ENCODE measurements around the gene ITSN1. TPM values are rescaled to one million over a fixed set of nuclear protein-coding genes. Genes with fewer than 3 reads are reported as not detected.

The ITSN1 gene
- total and polyA plus RNA-seq, 2 experiments from 2014 or later, result 35.5 to 57.1 TPM

DNA sequence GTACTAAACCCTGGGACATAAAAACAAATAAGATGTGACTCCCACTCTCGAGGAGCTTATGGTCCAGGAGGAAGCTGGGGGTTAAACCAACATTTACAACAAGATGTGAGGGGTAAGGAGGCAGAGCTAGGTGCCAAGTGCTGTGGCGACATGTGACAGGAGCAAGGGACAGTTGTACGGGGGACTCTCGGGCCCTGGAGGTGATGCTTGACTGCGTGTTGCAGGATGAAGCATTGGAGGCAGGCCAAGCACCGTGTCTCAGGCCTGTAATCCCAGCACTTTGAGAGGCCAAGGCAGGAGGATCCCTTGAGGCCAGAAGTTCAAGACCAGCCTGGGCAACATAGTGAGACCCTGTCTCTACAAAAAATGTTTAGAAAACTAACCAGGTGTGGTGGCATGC is 236.5 kb downstream of the ITSN1 start:
- no peak for DNase-seq
- H3K9me3 ChIP-seq (ENCODE audit: low read depth), result no peaks in the 10 kb centered on the region
- H4K20me1 ChIP-seq (ENCODE audit: insufficient read depth), result no peaks in the 10 kb centered on the region
- H3K27me3 ChIP-seq (replicated peaks; ENCODE audit: insufficient read depth), result no peaks in the 10 kb centered on the region; the same call in 1 of the 2 replicates
- H3K9me2 ChIP-seq (ENCODE audit: insufficient read depth), result no peaks in the 10 kb centered on the region
- no peaks in the 10 kb centered on the region for H3K36me3 ChIP-seq (ENCODE audit: low read depth)
- no peak overlapping the region for H2AFZ ChIP-seq
- H3K4me3 ChIP-seq, result no peak overlapping the region
- no peak overlapping the region for H3K9ac ChIP-seq
- WGBS, 2 experiments (ENCODE audit: low coverage in 1 of 2, low lambda C conversion rate in 2 of 2, missing lambda C conversion rate in 2 of 2), result 69 to 74% methylated on average over 6 of the region's 6 CpGs
- no peaks in the 10 kb centered on the region for H3F3A ChIP-seq (ENCODE audit: insufficient read depth)
- no peaks in the 10 kb centered on the region for H3K79me2 ChIP-seq (ENCODE audit: insufficient read depth)
- in situ Hi-C loops (cut with MboI), result no loop called here
- H3K27ac ChIP-seq, result no peak overlapping the region
- no peaks in the 10 kb centered on the region for H3K4me1 ChIP-seq (ENCODE audit: insufficient read depth)
- no peak overlapping the region for H3K4me2 ChIP-seq (ENCODE audit: unreplicated experiment)
- TF ChIP-seq EZH2 (IDR thresholded peaks at IDR 0.05; ENCODE audit: insufficient read depth, poor library complexity, severe bottlenecking) (no peak), EZH2phosphoT487 (IDR thresholded peaks at IDR 0.05; ENCODE audit: insufficient read depth, low read depth) (no peak)

DNA sequence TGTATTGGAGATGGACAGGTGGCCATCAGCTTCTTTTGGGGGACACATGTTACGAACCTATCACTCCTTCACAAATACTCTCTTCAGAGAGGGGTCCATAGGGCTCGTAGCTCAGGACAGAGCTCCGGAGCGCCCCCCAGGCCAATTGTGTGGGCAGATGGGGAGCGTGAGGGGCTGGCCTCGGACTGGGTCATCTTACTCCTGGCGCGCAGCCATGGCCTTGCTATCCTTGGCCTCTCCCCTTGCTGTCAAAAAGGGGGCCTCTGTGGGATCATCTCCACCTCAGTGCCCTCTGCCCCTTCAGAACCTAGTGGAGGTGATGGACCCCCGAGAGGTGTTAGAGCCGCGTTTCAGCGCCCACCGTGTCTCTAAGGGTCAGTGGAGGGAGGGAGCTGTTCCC is 238.3 kb downstream of the ITSN1 start:
- no peaks in the 10 kb centered on the region for H3F3A ChIP-seq (ENCODE audit: insufficient read depth)
- no peak overlapping the region for H2AFZ ChIP-seq
- no peak overlapping the region for H3K4me2 ChIP-seq (ENCODE audit: unreplicated experiment)
- no peak overlapping the region for H3K4me3 ChIP-seq
- no peaks in the 10 kb centered on the region for H4K20me1 ChIP-seq (ENCODE audit: insufficient read depth)
- H3K9me2 ChIP-seq (ENCODE audit: insufficient read depth), result no peaks in the 10 kb centered on the region
- in situ Hi-C loops (cut with MboI), result loop anchor here (10.0 kb wide), 1 partner anchor 236 kb away; the partner anchor contains the start of genes CRYZL1 and ITSN1
- no peak for DNase-seq
- H3K9me3 ChIP-seq (ENCODE audit: low read depth), result no peaks in the 10 kb centered on the region
- WGBS, 2 experiments (ENCODE audit: low coverage in 1 of 2, low lambda C conversion rate in 2 of 2, missing lambda C conversion rate in 2 of 2), result 86 to 89% methylated on average over 13 of the region's 13 CpGs
- H3K9ac ChIP-seq, result no peak overlapping the region
- H3K27ac ChIP-seq, result no peak overlapping the region
- H3K4me1 ChIP-seq (ENCODE audit: insufficient read depth), result no peaks in the 10 kb centered on the region
- H3K79me2 ChIP-seq (ENCODE audit: insufficient read depth), result no peaks in the 10 kb centered on the region
- TF ChIP-seq EZH2 (IDR thresholded peaks at IDR 0.05; ENCODE audit: insufficient read depth, poor library complexity, severe bottlenecking) (no peak), EZH2phosphoT487 (IDR thresholded peaks at IDR 0.05; ENCODE audit: insufficient read depth, low read depth) (no peak)
- H3K36me3 ChIP-seq (ENCODE audit: low read depth), result no peaks in the 10 kb centered on the region
- H3K27me3 ChIP-seq (replicated peaks; ENCODE audit: insufficient read depth), result peaks cover 3% of the 10 kb centered on the region; the same call in 1 of the 2 replicates

DNA sequence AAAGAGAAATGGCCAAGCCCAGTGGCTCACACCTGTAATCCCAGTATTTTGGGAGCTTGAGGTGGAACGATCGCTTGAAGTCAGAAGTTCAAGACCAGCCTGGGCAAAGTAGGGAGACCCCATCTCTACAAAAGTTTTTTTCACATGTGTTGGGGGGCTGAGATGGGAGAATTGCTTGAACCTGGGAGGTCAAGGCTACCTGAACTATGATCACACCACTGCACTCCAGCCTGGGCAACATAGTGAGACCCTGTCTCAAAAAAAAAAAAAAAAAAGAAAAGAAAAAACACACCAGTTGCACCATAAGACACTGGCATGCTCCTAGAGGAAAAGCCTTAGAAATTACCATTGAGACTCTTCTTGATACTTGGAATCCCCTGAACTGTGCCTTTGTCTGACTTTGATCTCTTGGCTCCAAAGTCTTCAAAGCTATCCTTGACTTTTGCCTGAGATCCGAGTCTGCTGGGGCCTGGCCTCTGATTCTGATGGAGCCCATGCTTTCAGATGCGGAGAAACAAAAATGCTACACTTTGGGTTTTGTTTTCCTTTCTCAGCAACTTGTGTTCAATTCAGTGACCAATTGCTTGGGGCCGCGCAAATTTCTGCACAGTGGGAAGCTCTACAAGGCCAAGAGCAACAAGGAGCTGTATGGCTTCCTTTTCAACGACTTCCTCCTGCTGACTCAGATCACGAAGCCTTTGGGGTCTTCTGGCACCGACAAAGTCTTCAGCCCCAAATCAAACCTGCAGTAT is 239.6 kb downstream of the ITSN1 start:
- Histone ChIP-seq H3K9me3 (ENCODE audit: low read depth) (no peaks in the 10 kb centered on the region), H4K20me1 (ENCODE audit: insufficient read depth) (no peaks in the 10 kb centered on the region), H3K9ac (no peak overlapping the region), H3K27ac (no peak overlapping the region), H2AFZ (no peak overlapping the region), H3K4me1 (ENCODE audit: insufficient read depth) (no peaks in the 10 kb centered on the region), H3K36me3 (ENCODE audit: low read depth) (no peaks in the 10 kb centered on the region), H3K9me2 (ENCODE audit: insufficient read depth) (no peaks in the 10 kb centered on the region), H3F3A (ENCODE audit: insufficient read depth) (no peaks in the 10 kb centered on the region), H3K79me2 (ENCODE audit: insufficient read depth) (no peaks in the 10 kb centered on the region), H3K4me3 (no peak overlapping the region), H3K4me2 (ENCODE audit: unreplicated experiment) (no peak overlapping the region), H3K27me3 (replicated peaks; ENCODE audit: insufficient read depth) (peaks cover 3% of the 10 kb centered on the region; the same call in 1 of the 2 replicates)
- TF ChIP-seq EZH2 (IDR thresholded peaks at IDR 0.05; ENCODE audit: insufficient read depth, poor library complexity, severe bottlenecking), result no peak
- TF ChIP-seq EZH2phosphoT487 (IDR thresholded peaks at IDR 0.05; ENCODE audit: insufficient read depth, low read depth), result no peak
- DNase-seq, result no peak
- in situ Hi-C loops (cut with MboI), result loop anchor here (10.0 kb wide), 1 partner anchor 237 kb away; the partner anchor contains the start of genes CRYZL1 and ITSN1
- WGBS, 2 experiments (ENCODE audit: low coverage in 1 of 2, low lambda C conversion rate in 2 of 2, missing lambda C conversion rate in 2 of 2), result 87 to 90% methylated on average over 9 of the region's 9 CpGs

DNA sequence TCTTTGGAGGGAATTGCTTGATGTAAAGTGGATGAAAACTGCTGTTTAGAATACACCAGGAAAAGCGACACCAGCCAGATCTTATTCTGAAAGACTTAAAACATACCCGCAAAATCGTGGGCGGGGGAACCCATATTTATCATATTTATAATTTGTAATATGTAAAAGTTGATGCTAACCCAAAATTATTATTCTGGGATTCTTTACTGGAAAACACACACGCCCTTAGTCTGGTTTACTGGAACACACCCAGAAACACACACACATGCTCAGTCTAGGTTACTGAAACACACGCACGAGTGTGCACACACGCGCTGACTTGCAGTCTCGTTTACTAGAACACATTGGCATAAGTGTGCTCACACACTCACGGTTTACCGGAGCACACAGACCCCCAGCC is 240.8 kb downstream of the ITSN1 start:
- no peak for DNase-seq
- Histone ChIP-seq H3K27ac (no peak overlapping the region), H3K9me2 (ENCODE audit: insufficient read depth) (no peaks in the 10 kb centered on the region), H3K9ac (no peak overlapping the region), H3K9me3 (ENCODE audit: low read depth) (no peaks in the 10 kb centered on the region), H4K20me1 (ENCODE audit: insufficient read depth) (no peaks in the 10 kb centered on the region), H3K4me2 (ENCODE audit: unreplicated experiment) (no peak overlapping the region), H3K36me3 (ENCODE audit: low read depth) (no peaks in the 10 kb centered on the region), H3K4me1 (ENCODE audit: insufficient read depth) (no peaks in the 10 kb centered on the region), H3K27me3 (replicated peaks; ENCODE audit: insufficient read depth) (peaks cover 3% of the 10 kb centered on the region; the same call in 1 of the 2 replicates), H2AFZ (no peak overlapping the region), H3K79me2 (ENCODE audit: insufficient read depth) (no peaks in the 10 kb centered on the region), H3F3A (ENCODE audit: insufficient read depth) (no peaks in the 10 kb centered on the region), H3K4me3 (no peak overlapping the region)
- in situ Hi-C loops (cut with MboI), result loop anchor here (10.0 kb wide), 1 partner anchor 238 kb away; the partner anchor contains the start of genes CRYZL1 and ITSN1
- 22 to 24% methylated on average over 12 of the region's 12 CpGs for whole genome bisulfite sequencing, 2 experiments (ENCODE audit: low coverage in 1 of 2, low lambda C conversion rate in 2 of 2, missing lambda C conversion rate in 2 of 2)
- no peak for TF ChIP-seq EZH2phosphoT487 (IDR thresholded peaks at IDR 0.05; ENCODE audit: insufficient read depth, low read depth)
- TF ChIP-seq EZH2 (IDR thresholded peaks at IDR 0.05; ENCODE audit: insufficient read depth, poor library complexity, severe bottlenecking), result no peak
